ENCODE data around the gene RNF123. TPM values are rescaled to one million over a fixed set of nuclear protein-coding genes. Genes with fewer than 3 reads are reported as not detected.

The RNF123 gene
- total and polyA plus RNA-seq, 2 experiments from 2014 or later: 14.6 to 32.5 TPM

DNA sequence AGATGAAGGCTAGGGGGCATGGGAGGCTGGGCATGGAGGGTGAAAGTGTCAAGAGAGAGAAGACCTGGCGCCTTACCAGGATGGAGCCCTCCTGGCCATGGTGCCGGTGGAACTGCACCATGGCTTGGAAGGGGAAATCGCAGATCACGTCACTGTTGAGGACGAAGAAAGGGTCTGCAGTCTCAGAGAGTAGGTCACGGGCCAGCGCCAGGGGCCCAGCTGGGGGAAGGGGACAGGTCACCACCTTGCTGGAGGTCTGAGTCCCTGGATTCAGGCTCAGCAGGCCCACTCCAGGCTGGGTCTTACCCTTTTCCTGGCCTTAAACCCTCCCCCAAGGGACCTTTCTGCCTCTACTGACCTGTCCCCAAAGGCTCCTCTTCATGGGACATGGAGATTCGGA is 33.5 kb downstream of the RNF123 start:
- Histone ChIP-seq H3K36me3 (ENCODE audit: insufficient read depth) (peaks cover 5% of the 10 kb centered on the region; the same call in 1 of the 2 replicates), H3K27me3 (ENCODE audit: insufficient read depth) (no peaks in the 10 kb centered on the region), H4K20me1 (replicated peaks; ENCODE audit: insufficient read depth) (peaks cover 7% of the 10 kb centered on the region; the same call in 1 of the 2 replicates), H3K4me1 (ENCODE audit: insufficient read depth) (no peaks in the 10 kb centered on the region; the same call in 1 of the 2 replicates), H3F3A (replicated peaks; ENCODE audit: low read depth) (peaks cover 20% of the 10 kb centered on the region), H2AFZ (no peak overlapping the region), H3K4me2 (peak overlapping the region; percentile 98), H3K27ac (ENCODE audit: low read depth) (no peak overlapping the region), H3K79me2 (replicated peaks; ENCODE audit: insufficient read depth) (no peaks in the 10 kb centered on the region; the same call in 1 of the 2 replicates), H3K4me3 (peak overlapping the region; percentile 98), H3K9me2 (ENCODE audit: insufficient read depth) (no peaks in the 10 kb centered on the region)
- peak overlapping the region; percentile 95 for H3K27ac Mint-ChIP-seq
- H3K4me1 Mint-ChIP-seq: peaks cover 16% of the 10 kb centered on the region
- no peak for TF ChIP-seq STAT1 (IDR thresholded peaks at IDR 0.05; ENCODE audit: unreplicated experiment)
- TF ChIP-seq CREB1 (CRISPR knock-in tag; IDR thresholded peaks at IDR 0.05; ENCODE audit: low read depth): no peak
- no peak for TF ChIP-seq EZH2 (IDR thresholded peaks at IDR 0.05; ENCODE audit: low read depth, unreplicated experiment)
- TF ChIP-seq, protein P1, sequence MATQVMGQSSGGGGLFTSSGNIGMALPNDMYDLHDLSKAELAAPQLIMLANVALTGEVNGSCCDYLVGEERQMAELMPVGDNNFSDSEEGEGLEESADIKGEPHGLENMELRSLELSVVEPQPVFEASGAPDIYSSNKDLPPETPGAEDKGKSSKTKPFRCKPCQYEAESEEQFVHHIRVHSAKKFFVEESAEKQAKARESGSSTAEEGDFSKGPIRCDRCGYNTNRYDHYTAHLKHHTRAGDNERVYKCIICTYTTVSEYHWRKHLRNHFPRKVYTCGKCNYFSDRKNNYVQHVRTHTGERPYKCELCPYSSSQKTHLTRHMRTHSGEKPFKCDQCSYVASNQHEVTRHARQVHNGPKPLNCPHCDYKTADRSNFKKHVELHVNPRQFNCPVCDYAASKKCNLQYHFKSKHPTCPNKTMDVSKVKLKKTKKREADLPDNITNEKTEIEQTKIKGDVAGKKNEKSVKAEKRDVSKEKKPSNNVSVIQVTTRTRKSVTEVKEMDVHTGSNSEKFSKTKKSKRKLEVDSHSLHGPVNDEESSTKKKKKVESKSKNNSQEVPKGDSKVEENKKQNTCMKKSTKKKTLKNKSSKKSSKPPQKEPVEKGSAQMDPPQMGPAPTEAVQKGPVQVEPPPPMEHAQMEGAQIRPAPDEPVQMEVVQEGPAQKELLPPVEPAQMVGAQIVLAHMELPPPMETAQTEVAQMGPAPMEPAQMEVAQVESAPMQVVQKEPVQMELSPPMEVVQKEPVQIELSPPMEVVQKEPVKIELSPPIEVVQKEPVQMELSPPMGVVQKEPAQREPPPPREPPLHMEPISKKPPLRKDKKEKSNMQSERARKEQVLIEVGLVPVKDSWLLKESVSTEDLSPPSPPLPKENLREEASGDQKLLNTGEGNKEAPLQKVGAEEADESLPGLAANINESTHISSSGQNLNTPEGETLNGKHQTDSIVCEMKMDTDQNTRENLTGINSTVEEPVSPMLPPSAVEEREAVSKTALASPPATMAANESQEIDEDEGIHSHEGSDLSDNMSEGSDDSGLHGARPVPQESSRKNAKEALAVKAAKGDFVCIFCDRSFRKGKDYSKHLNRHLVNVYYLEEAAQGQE (IDR thresholded peaks at IDR 0.05; ENCODE audit: unreplicated experiment): no peak
- no peak for TF ChIP-seq ETS1 (IDR thresholded peaks at IDR 0.05)
- TF ChIP-seq ZNF114 (CRISPR knock-in tag; IDR thresholded peaks at IDR 0.05): no peak
- no peak for TF ChIP-seq POLR2AphosphoS5 (IDR thresholded peaks at IDR 0.05; ENCODE audit: low read depth)
- ATAC-seq: no peak
- H3K9me3 Mint-ChIP-seq: peaks cover 6% of the 10 kb centered on the region; the same call in 1 of the 3 replicates
- H3K27me3 Mint-ChIP-seq (ENCODE audit: insufficient read depth, low read depth, poor library complexity): peaks cover 39% of the 10 kb centered on the region
- H3K4me3 Mint-ChIP-seq: peak overlapping the region; percentile 94
- DNase-seq (ENCODE audit: low spot score): no peak
- peaks cover 28% of the 10 kb centered on the region for H3K36me3 Mint-ChIP-seq (ENCODE audit: low read depth)

GRCh38 chr3:49723296-49723627 is 33.9 kb downstream of the RNF123 start:
- peak overlapping the region; percentile 95 for H3K27ac Mint-ChIP-seq
- TF ChIP-seq CREB1 (CRISPR knock-in tag; IDR thresholded peaks at IDR 0.05; ENCODE audit: low read depth) (no peak), JUNB (IDR thresholded peaks at IDR 0.05; ENCODE audit: unreplicated experiment) (no peak), CTCF (conservative IDR thresholded peaks at IDR 0.05; ENCODE audit: low read depth in 2 of 2) (no peak), NANOG (IDR thresholded peaks at IDR 0.05; ENCODE audit: borderline replicate concordance) (no peak), ETS1 (IDR thresholded peaks at IDR 0.05) (no peak), STAT1 (IDR thresholded peaks at IDR 0.05; ENCODE audit: unreplicated experiment) (no peak), ZNF331 (CRISPR knock-in tag; IDR thresholded peaks at IDR 0.05; ENCODE audit: low read depth) (no peak), EZH2phosphoT487 (IDR thresholded peaks at IDR 0.05; ENCODE audit: unreplicated experiment) (no peak), ZNF114 (CRISPR knock-in tag; IDR thresholded peaks at IDR 0.05) (no peak), POLR2AphosphoS5 (IDR thresholded peaks at IDR 0.05; ENCODE audit: low read depth) (no peak), EZH2 (IDR thresholded peaks at IDR 0.05; ENCODE audit: low read depth, unreplicated experiment) (no peak)
- TF ChIP-seq, protein P1 (IDR thresholded peaks at IDR 0.05; ENCODE audit: unreplicated experiment): no peak

More at GRCh38 chr3:49723296-49723627, 33.9 kb downstream of the RNF123 start:
- no peaks in the 10 kb centered on the region; the same call in 1 of the 2 replicates for H3K79me2 ChIP-seq (replicated peaks; ENCODE audit: insufficient read depth)
- H3K4me3 Mint-ChIP-seq: peak overlapping the region; percentile 94
- H3K36me3 ChIP-seq (ENCODE audit: insufficient read depth): peaks cover 5% of the 10 kb centered on the region; the same call in 1 of the 2 replicates
- H2AFZ ChIP-seq: peak overlapping the region; percentile 88; the same call in 1 of the 2 replicates
- DNase-seq (ENCODE audit: low spot score) (peak; percentile 69), ATAC-seq (peak; percentile 4)
- H4K20me1 ChIP-seq (replicated peaks; ENCODE audit: insufficient read depth): peaks cover 7% of the 10 kb centered on the region; the same call in 1 of the 2 replicates
- H3K36me3 Mint-ChIP-seq (ENCODE audit: low read depth): peaks cover 31% of the 10 kb centered on the region
- no peaks in the 10 kb centered on the region for H3K27me3 ChIP-seq (ENCODE audit: insufficient read depth)
- H3K27ac ChIP-seq (ENCODE audit: low read depth): peak overlapping the region; percentile 32; the same call in 1 of the 2 replicates
- H3K4me2 ChIP-seq: peak overlapping the region; percentile 98
- H3K27me3 Mint-ChIP-seq (ENCODE audit: insufficient read depth, low read depth, poor library complexity): peaks cover 39% of the 10 kb centered on the region
- no peaks in the 10 kb centered on the region for H3K9me2 ChIP-seq (ENCODE audit: insufficient read depth)
- peak overlapping the region; percentile 98 for H3K4me3 ChIP-seq
- H3F3A ChIP-seq (replicated peaks; ENCODE audit: low read depth): peaks cover 22% of the 10 kb centered on the region
- H3K4me1 Mint-ChIP-seq: peaks cover 12% of the 10 kb centered on the region
- peaks cover 6% of the 10 kb centered on the region; the same call in 1 of the 3 replicates for H3K9me3 Mint-ChIP-seq
- H3K4me1 ChIP-seq (ENCODE audit: insufficient read depth): no peaks in the 10 kb centered on the region; the same call in 1 of the 2 replicates

All from GM23338 (cell line).